ENCODE results near the gene MTHFS.
A peak's percentile ranks its signal among the peaks of the same experiment; 100 is the strongest.
"Not testable (repeated sequence)": the region's sequence is repeated elsewhere in the genome, so short reads cannot be mapped to it uniquely, and the experiment has no call there.

Gene MTHFS

GRCh38 chr15:79896634-79897379 lies at the start of gene MTHFS:
MTHFS (minus strand) TSS chr15:79897014; CDS start chr15:79896988, 26 bp downstream.
- H3K27me3 Mint-ChIP-seq (ENCODE audit: low read depth) = no peaks in the 10 kb centered on the region
- no peaks in the 10 kb centered on the region for H3K9me3 Mint-ChIP-seq
- peaks cover 19% of the 10 kb centered on the region for H3K36me3 Mint-ChIP-seq (ENCODE audit: low read depth)
- H3K4me3 Mint-ChIP-seq = peak within 1 kb of the TSS; percentile 98
- peak within 1 kb of the TSS; percentile 99 for H3K27ac Mint-ChIP-seq
- H3K4me1 Mint-ChIP-seq (ENCODE audit: low read depth) = peaks cover 29% of the 10 kb centered on the region

GRCh38 chr15:79944622-79945021 lies 47.8 kb upstream of the MTHFS start:
- Mint-ChIP-seq H3K4me3 (no peak overlapping the region), H3K27ac (no peak overlapping the region), H3K36me3 (ENCODE audit: low read depth) (no peaks in the 10 kb centered on the region), H3K9me3 (no peaks in the 10 kb centered on the region), H3K4me1 (ENCODE audit: low read depth) (peaks cover 12% of the 10 kb centered on the region), H3K27me3 (ENCODE audit: low read depth) (no peaks in the 10 kb centered on the region)

- H3K27me3 Mint-ChIP-seq (ENCODE audit: low read depth) = peaks cover 7% of the 10 kb centered on the region
- peaks cover 11% of the 10 kb centered on the region for H3K4me1 Mint-ChIP-seq (ENCODE audit: low read depth)
- H3K9me3 Mint-ChIP-seq = no peaks in the 10 kb centered on the region
- no peak overlapping the region for H3K27ac Mint-ChIP-seq
- H3K36me3 Mint-ChIP-seq (ENCODE audit: low read depth) = no peaks in the 10 kb centered on the region
- no peak overlapping the region for H3K4me3 Mint-ChIP-seq
Measured at GRCh38 chr15:79943820-79944219, 47.0 kb upstream of the MTHFS start.

- Mint-ChIP-seq H3K9me3 (no peaks in the 10 kb centered on the region), H3K27ac (no peak overlapping the region), H3K27me3 (ENCODE audit: low read depth) (peaks cover 10% of the 10 kb centered on the region), H3K36me3 (ENCODE audit: low read depth) (no peaks in the 10 kb centered on the region), H3K4me1 (ENCODE audit: low read depth) (peaks cover 5% of the 10 kb centered on the region), H3K4me3 (no peak overlapping the region)
Measured at GRCh38 chr15:79942741-79943481, 46.1 kb upstream of the MTHFS start.

GRCh38 chr15:79939399-79939798 lies 42.6 kb upstream of the MTHFS start:
- H3K9me3 Mint-ChIP-seq = no peaks in the 10 kb centered on the region
- H3K27ac Mint-ChIP-seq = no peak overlapping the region
- H3K4me1 Mint-ChIP-seq (ENCODE audit: low read depth) = peaks cover 4% of the 10 kb centered on the region
- H3K27me3 Mint-ChIP-seq (ENCODE audit: low read depth) = peaks cover 10% of the 10 kb centered on the region
- no peak overlapping the region for H3K4me3 Mint-ChIP-seq
- no peaks in the 10 kb centered on the region for H3K36me3 Mint-ChIP-seq (ENCODE audit: low read depth)

- Mint-ChIP-seq H3K27ac (no peak overlapping the region), H3K4me3 (no peak overlapping the region), H3K27me3 (ENCODE audit: low read depth) (peaks cover 10% of the 10 kb centered on the region), H3K4me1 (ENCODE audit: low read depth) (peaks cover under 1% of the 10 kb centered on the region), H3K36me3 (ENCODE audit: low read depth) (no peaks in the 10 kb centered on the region), H3K9me3 (no peaks in the 10 kb centered on the region)
Measured at GRCh38 chr15:79938143-79938542, 41.3 kb upstream of the MTHFS start.

GRCh38 chr15:79935556-79936201 lies 38.9 kb upstream of the MTHFS start:
- not testable (repeated sequence) for H3K36me3 Mint-ChIP-seq (ENCODE audit: low read depth); H3K4me3 Mint-ChIP-seq; H3K27ac Mint-ChIP-seq; H3K9me3 Mint-ChIP-seq; H3K4me1 Mint-ChIP-seq (ENCODE audit: low read depth)
- peaks cover 10% of the 10 kb centered on the region for H3K27me3 Mint-ChIP-seq (ENCODE audit: low read depth)

GRCh38 chr15:79933231-79933630 lies 36.4 kb upstream of the MTHFS start:
- Mint-ChIP-seq H3K27ac (no peak overlapping the region), H3K27me3 (ENCODE audit: low read depth) (peaks cover 5% of the 10 kb centered on the region)

GRCh38 chr15:79932447-79932846 lies 35.6 kb upstream of the MTHFS start:
- peaks cover 3% of the 10 kb centered on the region for H3K36me3 Mint-ChIP-seq (ENCODE audit: low read depth)
- H3K4me3 Mint-ChIP-seq = no peak overlapping the region
- H3K27ac Mint-ChIP-seq = no peak overlapping the region
- H3K27me3 Mint-ChIP-seq (ENCODE audit: low read depth) = peaks cover 5% of the 10 kb centered on the region
- peaks cover 3% of the 10 kb centered on the region for H3K4me1 Mint-ChIP-seq (ENCODE audit: low read depth)
- no peaks in the 10 kb centered on the region for H3K9me3 Mint-ChIP-seq

More at GRCh38 chr15:79933231-79933630, 36.4 kb upstream of the MTHFS start:
- Mint-ChIP-seq H3K4me1 (ENCODE audit: low read depth) (peaks cover 3% of the 10 kb centered on the region), H3K4me3 (no peak overlapping the region), H3K9me3 (no peaks in the 10 kb centered on the region), H3K36me3 (ENCODE audit: low read depth) (peaks cover 3% of the 10 kb centered on the region)

- H3K4me1 Mint-ChIP-seq (ENCODE audit: low read depth) = peaks cover 3% of the 10 kb centered on the region
- peaks cover 3% of the 10 kb centered on the region for H3K36me3 Mint-ChIP-seq (ENCODE audit: low read depth)
- peaks cover 5% of the 10 kb centered on the region for H3K27me3 Mint-ChIP-seq (ENCODE audit: low read depth)
- peaks cover 3% of the 10 kb centered on the region for H3K9me3 Mint-ChIP-seq
- no peak overlapping the region for H3K4me3 Mint-ChIP-seq
- no peak overlapping the region for H3K27ac Mint-ChIP-seq
Measured at GRCh38 chr15:79930516-79930915, 33.7 kb upstream of the MTHFS start.

- Mint-ChIP-seq H3K4me1 (ENCODE audit: low read depth) (peaks cover 3% of the 10 kb centered on the region), H3K27ac (no peak overlapping the region), H3K36me3 (ENCODE audit: low read depth) (peaks cover 3% of the 10 kb centered on the region), H3K27me3 (ENCODE audit: low read depth) (peaks cover 5% of the 10 kb centered on the region), H3K9me3 (peaks cover 3% of the 10 kb centered on the region), H3K4me3 (no peak overlapping the region)
Measured at GRCh38 chr15:79929412-79929811, 32.6 kb upstream of the MTHFS start.

- Mint-ChIP-seq H3K9me3 (peaks cover 12% of the 10 kb centered on the region), H3K4me1 (ENCODE audit: low read depth) (peaks cover 17% of the 10 kb centered on the region), H3K36me3 (ENCODE audit: low read depth) (peaks cover 21% of the 10 kb centered on the region)
- not testable (repeated sequence) for H3K4me3 Mint-ChIP-seq; H3K27me3 Mint-ChIP-seq (ENCODE audit: low read depth); H3K27ac Mint-ChIP-seq
Measured at GRCh38 chr15:79926116-79926515, 29.3 kb upstream of the MTHFS start.

GRCh38 chr15:79924379-79924778 lies 27.6 kb upstream of the MTHFS start:
- Mint-ChIP-seq H3K27ac (no peak overlapping the region), H3K27me3 (ENCODE audit: low read depth) (peaks cover 2% of the 10 kb centered on the region), H3K36me3 (ENCODE audit: low read depth) (peaks cover 33% of the 10 kb centered on the region), H3K4me3 (peak overlapping the region; percentile 61), H3K4me1 (ENCODE audit: low read depth) (peaks cover 17% of the 10 kb centered on the region), H3K9me3 (peaks cover 26% of the 10 kb centered on the region)

GRCh38 chr15:79923515-79924169 lies 26.8 kb upstream of the MTHFS start:
- Mint-ChIP-seq H3K4me3 (peak overlapping the region; percentile 93), H3K9me3 (peaks cover 32% of the 10 kb centered on the region), H3K27ac (peak overlapping the region; percentile 93), H3K4me1 (ENCODE audit: low read depth) (peaks cover 17% of the 10 kb centered on the region), H3K36me3 (ENCODE audit: low read depth) (peaks cover 40% of the 10 kb centered on the region), H3K27me3 (ENCODE audit: low read depth) (no peaks in the 10 kb centered on the region)

Data from T-helper 1 cell treated with Interleukin-12 subunit alpha and Interleukin-12 subunit beta and Interleukin-4 antibody, amounts not matched to agents 30 μg/mL and 1 μg/mL, for 36 hours (primary cell).